GM21619 (cell line): ENCODE measurements around the gene RGS17.
A peak's percentile ranks its signal among the peaks of the same experiment; 100 is the strongest.

Experiments
- ATAC-seq: cut with Tn5 transposase; IDR thresholded peaks from one replicate; pipeline ENCODE4 v1.9.1; 2021; ENCODE audit not compliant: unreplicated experiment

RGS17 gene

DNA sequence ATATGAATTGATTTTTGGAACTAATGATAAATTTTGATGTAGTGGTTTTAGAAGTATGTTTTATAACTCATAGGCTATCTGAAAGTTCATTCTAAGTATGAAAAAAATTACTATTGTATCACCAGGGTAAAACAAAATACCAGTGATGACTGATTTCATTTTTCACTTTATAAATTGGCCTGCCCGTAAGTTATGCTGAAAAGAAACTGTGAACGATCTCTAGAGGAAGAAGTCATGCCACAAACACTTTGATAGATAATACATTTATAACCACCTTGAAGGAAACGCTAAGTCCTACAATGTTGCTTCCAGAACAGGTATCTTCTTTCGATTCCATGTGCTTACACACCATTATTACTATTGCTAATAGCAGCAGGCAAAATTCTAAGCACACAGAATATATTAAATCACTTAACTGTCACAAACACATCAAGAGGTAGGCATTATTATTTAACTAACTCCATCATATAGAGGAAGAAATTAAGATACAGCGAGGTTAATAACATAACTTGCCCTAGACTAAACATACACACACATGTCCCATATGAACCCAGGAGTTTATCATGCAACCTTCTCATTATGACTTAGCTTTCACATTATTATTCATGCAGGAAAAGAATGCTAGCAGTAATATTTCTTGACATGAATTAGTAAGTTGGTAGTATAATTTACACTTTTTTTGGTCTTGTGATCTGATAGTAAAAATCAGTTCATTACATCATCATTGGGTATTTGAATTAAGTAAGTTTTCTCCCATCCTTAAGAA, 44.7 kb downstream of the RGS17 start:
- peak; percentile 36 for ATAC-seq

DNA sequence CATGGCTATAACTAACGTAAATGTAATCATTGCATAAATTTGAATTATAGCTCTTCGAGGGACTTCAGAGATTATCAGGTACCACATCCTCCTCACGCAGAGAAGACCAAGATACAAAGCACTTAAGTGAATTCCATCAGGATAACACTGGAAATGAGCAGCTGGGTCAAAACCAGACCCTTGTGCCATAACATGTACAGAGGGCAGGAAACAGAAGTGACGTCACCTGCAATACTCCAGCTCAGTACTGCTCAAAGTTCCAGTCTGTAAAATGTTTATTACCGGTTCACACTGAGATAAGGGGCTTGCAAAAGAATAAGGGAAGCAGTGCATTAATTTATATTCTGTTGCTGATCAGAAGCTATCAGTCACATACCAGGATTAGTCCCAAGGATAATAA, 45.8 kb downstream of the RGS17 start:
- no peak for ATAC-seq

DNA sequence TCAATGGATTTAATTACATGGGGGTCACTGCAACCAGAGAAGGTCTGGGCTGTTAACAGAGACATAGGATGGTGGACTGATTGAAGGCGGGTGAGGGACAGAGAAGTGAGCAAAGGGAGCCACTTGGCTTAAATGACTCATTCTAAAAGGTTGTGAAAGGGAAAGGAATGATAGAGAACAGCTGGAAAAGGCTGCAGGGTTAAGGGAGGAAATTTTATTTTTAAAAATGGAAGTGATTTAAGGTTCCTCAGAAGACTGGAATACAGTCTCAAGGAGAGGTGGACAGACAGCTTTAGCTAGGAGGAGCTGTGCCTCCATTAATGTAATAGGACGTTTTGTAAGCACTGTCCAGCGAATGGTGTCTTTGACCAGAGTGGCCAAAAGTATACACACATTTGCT, 46.7 kb downstream of the RGS17 start:
- ATAC-seq: no peak

GRCh38 chr6:153083869-153084268, 47.2 kb downstream of the RGS17 start:
- ATAC-seq: no peak

DNA sequence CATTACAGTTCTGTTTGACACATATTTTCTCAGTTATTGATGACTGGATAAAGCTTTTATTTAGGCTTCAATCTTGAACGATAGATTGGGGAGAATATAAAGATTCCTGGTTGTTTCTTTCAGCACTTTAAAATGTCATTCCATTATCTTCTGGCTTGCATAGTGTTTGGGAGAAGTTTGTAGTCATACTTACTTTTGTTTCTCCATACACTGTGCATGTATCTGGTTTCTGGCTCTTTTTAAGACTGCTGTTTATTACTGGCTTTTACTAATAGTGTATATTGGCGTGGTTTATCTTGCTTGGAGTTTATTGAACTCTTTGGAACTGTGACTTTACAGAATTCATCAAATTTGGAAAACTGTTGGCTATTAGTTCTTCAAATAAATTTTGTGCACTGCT, 49.2 kb downstream of the RGS17 start:
- ATAC-seq: no peak

- no peak for ATAC-seq
These were observed 54.7 kb downstream of the RGS17 start for GRCh38 chr6:153076431-153076830.

DNA sequence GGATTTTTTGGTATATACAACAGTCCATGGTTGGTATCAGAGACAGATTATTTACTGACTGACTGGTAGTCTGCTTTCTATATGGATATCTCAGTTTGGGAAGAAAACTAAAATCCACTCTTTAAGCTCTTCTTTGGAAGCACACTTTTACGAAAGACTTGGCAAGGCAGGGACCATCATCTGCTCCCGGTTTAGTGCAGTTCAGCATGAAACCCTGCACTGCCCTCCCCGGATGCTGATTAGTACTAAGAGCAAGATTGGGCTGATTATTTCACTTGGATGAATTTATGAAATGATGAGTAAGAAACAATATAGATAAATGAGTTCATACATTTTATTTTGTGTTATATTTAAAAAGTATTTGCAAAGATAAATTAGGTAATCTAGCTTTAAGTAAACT, 56.3 kb downstream of the RGS17 start:
- ATAC-seq: no peak

- ATAC-seq: no peak
These were observed 57.2 kb downstream of the RGS17 start for GRCh38 chr6:153073841-153074240.

DNA sequence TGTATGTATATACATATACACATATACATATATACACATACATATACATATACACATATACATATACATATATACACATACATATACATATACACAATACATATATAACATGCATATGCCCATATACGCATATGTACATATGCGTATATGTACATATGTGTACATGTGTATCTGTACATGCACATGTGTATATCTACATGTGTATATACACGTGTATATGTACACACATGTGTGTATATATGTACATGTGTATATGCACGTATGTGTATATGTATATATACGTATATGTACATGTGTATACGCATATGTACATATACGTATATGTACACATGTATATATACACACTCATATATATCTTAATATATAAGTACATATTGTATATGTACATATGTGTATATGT, 60.3 kb downstream of the RGS17 start:
- ATAC-seq: no peak

DNA sequence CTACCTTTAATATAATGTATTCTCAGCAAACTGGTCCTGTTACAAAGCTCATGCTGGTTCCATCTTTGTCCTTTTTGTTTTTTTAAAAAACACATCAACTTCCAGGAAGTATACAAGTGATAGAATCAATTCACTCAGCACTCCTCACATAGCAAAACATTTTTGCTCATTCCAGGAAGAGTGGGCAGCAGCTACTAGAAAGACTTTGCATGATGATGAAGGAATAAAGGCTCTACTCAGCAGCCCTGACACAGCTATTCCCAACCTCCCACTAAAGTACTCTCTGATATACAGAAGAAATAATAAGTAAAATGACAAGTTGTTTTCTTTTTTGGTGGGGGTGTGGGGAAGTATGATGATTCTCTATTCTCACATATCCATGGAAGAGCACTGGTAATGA, 61.2 kb downstream of the RGS17 start:
- ATAC-seq: no peak

- ATAC-seq: no peak
These were observed 65.9 kb downstream of the RGS17 start for GRCh38 chr6:153065222-153065621.

- no peak for ATAC-seq
These were observed 67.1 kb downstream of the RGS17 start for GRCh38 chr6:153063936-153064335.

- ATAC-seq: no peak
These were observed 68.6 kb downstream of the RGS17 start for GRCh38 chr6:153062516-153062915.

DNA sequence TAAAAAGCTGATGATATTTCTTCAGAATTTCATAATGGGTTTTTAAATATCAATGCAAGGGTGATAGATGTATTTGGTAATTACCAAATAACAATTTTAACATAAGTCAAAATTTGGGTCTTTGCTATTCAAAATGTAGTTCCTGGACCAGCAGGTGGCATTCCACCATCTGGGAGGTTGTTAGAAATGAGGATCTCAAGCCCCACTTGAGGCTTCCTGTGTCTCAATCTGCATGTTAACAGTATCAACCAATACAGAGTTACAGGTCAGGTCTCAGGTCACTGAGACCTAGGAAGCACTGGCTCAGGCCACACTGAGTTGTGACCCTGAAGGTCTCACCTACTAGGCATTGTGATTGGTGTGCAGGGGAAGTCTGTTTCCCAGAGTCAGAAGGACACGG, 71.3 kb downstream of the RGS17 start:
- ATAC-seq: no peak

DNA sequence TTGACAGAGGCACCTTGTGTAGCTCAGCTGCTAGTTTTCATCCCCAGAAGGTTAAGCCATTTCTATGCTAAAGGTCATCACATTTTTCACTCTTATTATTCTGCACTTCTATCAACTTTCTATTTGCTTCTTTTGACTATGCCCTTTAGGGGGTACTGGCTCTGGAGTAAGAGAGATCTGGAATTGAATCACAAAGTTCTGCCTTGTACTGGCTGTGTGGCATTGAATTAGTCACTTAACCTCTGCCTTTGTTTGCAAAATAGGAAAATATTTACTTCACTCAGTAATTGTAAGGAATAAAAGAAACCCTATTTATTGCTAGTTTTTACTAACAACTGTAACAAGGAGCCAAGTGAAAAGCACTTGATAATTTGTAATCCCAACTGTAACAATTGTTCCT, 71.8 kb downstream of the RGS17 start:
- no peak for ATAC-seq

- ATAC-seq: no peak
These were observed 72.2 kb downstream of the RGS17 start for GRCh38 chr6:153058909-153059308.

DNA sequence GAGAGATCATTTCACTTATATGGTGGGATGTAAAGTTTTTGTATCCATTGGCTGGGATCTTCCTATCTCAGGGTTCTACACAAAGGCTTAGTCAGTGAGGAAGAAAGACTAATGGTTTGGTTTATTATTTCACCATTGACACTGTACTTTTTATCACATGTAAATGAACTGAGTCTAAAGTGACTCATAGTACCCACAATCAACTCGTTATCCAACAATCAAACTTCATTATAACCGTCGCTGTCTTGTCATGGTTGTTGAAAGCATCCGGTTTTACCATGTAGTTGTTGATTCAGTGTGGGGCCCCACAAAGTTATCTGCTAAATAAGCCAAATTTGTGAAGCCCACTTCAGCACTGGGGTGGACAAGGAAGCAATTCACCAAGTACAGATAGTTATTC, 72.8 kb downstream of the RGS17 start:
- ATAC-seq: no peak

DNA sequence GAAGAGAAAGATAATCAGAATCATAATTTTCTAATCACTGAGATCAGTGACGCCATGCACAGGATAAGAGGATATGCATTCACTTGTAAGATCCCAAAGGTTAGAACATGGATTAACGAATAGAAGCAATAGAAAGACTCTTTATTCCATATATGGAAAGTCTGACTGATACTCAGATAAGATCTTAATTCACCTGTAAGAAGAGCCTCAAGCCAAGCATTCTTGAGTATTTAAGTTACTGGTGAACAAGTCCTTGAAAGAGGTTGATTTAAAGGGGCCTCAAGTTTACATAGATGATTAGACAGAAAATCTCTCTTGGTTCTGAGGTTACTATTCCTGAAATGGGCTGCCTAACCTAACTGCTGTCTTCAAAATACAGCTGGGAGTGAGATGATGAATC, 74.8 kb downstream of the RGS17 start:
- ATAC-seq: no peak

GRCh38 chr6:153051801-153052200, 79.3 kb downstream of the RGS17 start:
- ATAC-seq: no peak

DNA sequence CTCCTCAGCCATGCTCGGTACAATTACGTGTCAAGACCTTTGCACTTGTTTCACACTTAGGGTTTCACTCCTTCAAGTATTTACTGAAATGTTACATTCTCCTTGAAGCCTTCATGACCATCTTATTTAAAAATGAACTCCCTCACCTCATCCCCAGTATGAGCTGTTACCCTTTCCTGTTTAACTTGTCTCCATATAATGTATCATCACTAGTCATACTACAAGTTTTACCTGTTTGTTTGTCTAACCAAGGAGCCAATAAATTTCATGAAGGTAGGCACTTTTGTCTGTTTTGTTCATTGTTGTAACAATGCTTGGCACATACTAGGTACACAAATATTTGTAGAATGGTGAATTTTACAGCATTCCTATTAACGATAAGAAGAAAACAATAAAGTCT, 82.5 kb downstream of the RGS17 start:
- ATAC-seq: no peak

- no peak for ATAC-seq
These were observed 83.7 kb downstream of the RGS17 start for GRCh38 chr6:153047386-153047785.

GRCh38 chr6:153045271-153045670, 85.8 kb downstream of the RGS17 start:
- no peak for ATAC-seq

- ATAC-seq: no peak
These were observed 86.8 kb downstream of the RGS17 start for GRCh38 chr6:153044295-153044694.
